GM23338 (cell line): Measurements from ENCODE around the gene DUSP6. TPM values are rescaled to one million over a fixed set of nuclear protein-coding genes. Genes with fewer than 3 reads are reported as not detected.

Experiments
- ATAC-seq: fragments of 200-7000 bp; cut with Tn5 transposase; 3 replicates; pipeline ENCODE4 v1.9.1; 2020
- DNase-seq: peaks from one replicate; pipeline ENCODE4 v3.0.0-alpha.2; 2015; ENCODE audit warnings: low spot score
- H2AFZ ChIP-seq: fragments of 200-600 bp; sonication (generic); 2 replicates; pipeline ENCODE4 v1.8.0; 2016; ENCODE audit warnings: antibody characterized with exemption, mild to moderate bottlenecking, moderate library complexity
- H3F3A ChIP-seq: fragments of 200-600 bp; sonication (generic); replicated peaks from 2 replicates; pipeline ENCODE4 v1.8.0; 2017; ENCODE audit warnings: antibody characterized with exemption, mixed run types, low read depth
- H3K27ac ChIP-seq: fragments of 200-600 bp; sonication (generic); 2 replicates; pipeline ENCODE4 v1.6.1; 2016; ENCODE audit warnings: low read depth
- H3K27me3 ChIP-seq: fragments of 200-600 bp; sonication (generic); 2 replicates; pipeline ENCODE4 v1.8.0; 2016; ENCODE audit warnings: mild to moderate bottlenecking, mixed run types, moderate library complexity; ENCODE audit not compliant: insufficient read depth
- H3K36me3 ChIP-seq: fragments of 200-600 bp; sonication (generic); 2 replicates; pipeline ENCODE4 v1.8.0; 2016; ENCODE audit warnings: mild to moderate bottlenecking; ENCODE audit not compliant: insufficient read depth
- H3K4me1 ChIP-seq: fragments of 200-600 bp; sonication (generic); 2 replicates; pipeline ENCODE4 v1.8.0; 2016; ENCODE audit warnings: mild to moderate bottlenecking, moderate library complexity; ENCODE audit not compliant: insufficient read depth
- H3K4me2 ChIP-seq: fragments of 200-600 bp; sonication (generic); 2 replicates; pipeline ENCODE4 v1.7.1; 2017; ENCODE audit warnings: mixed run types
- H3K4me3 ChIP-seq: fragments of 200-600 bp; sonication (generic); 2 replicates; pipeline ENCODE4 v1.6.1; 2016; ENCODE audit warnings: mixed run types
- H3K79me2 ChIP-seq: fragments of 200-600 bp; sonication (generic); replicated peaks from 2 replicates; pipeline ENCODE4 v1.8.0; 2017; ENCODE audit warnings: mild to moderate bottlenecking; ENCODE audit not compliant: insufficient read depth
- H3K9me2 ChIP-seq: fragments of 200-600 bp; sonication (generic); 2 replicates; pipeline ENCODE4 v1.8.0; 2017; ENCODE audit not compliant: insufficient read depth
- H4K20me1 ChIP-seq: fragments of 200-600 bp; sonication (generic); replicated peaks from 2 replicates; pipeline ENCODE4 v1.8.0; 2017; ENCODE audit warnings: mild to moderate bottlenecking; ENCODE audit not compliant: insufficient read depth
- H3K27ac Mint-ChIP-seq: 2 replicates; pipeline ENCODE4 v1.8.0; 2020; ENCODE audit warnings: inconsistent platforms, mild to moderate bottlenecking, moderate library complexity, mixed read lengths
- H3K27me3 Mint-ChIP-seq: 3 replicates; pipeline ENCODE4 v1.8.0; 2022; ENCODE audit warnings: low read depth, mild to moderate bottlenecking, moderate library complexity, mixed read lengths, inconsistent platforms; ENCODE audit not compliant: insufficient read depth, poor library complexity
- H3K36me3 Mint-ChIP-seq: 3 replicates; pipeline ENCODE4 v1.8.0; 2021; ENCODE audit warnings: low read depth, mild to moderate bottlenecking, inconsistent platforms, moderate library complexity, mixed read lengths
- H3K4me1 Mint-ChIP-seq: 3 replicates; pipeline ENCODE4 v1.8.0; 2020; ENCODE audit warnings: mild to moderate bottlenecking, inconsistent platforms, mixed read lengths
- H3K4me3 Mint-ChIP-seq: 3 replicates; pipeline ENCODE4 v1.8.0; 2021; ENCODE audit warnings: moderate library complexity, mild to moderate bottlenecking, inconsistent platforms, mixed read lengths
- H3K9me3 Mint-ChIP-seq: 3 replicates; pipeline ENCODE4 v1.8.0; 2020; ENCODE audit warnings: moderate library complexity, mild to moderate bottlenecking, inconsistent platforms, mixed read lengths
- CREB1 ChIP-seq: fragments of 250-450 bp; sonication (Bioruptor Pico); IDR thresholded peaks from 2 replicates; pipeline ENCODE4 v1.5.0; 2020; ENCODE audit warnings: low read depth, mild to moderate bottlenecking, moderate library complexity
- EZH2 ChIP-seq: fragments of 200-600 bp; sonication (generic); IDR thresholded peaks from one replicate; pipeline ENCODE4 v1.8.0; 2017; ENCODE audit warnings: antibody characterized with exemption, mild to moderate bottlenecking, low read depth; ENCODE audit not compliant: unreplicated experiment
- EZH2phosphoT487 ChIP-seq: fragments of 200-600 bp; sonication (generic); IDR thresholded peaks from one replicate; pipeline ENCODE4 v1.8.1; 2018; ENCODE audit warnings: antibody characterized with exemption; ENCODE audit not compliant: unreplicated experiment
- JUNB ChIP-seq: IDR thresholded peaks from one replicate; pipeline ENCODE4 v1.6.1; 2016; ENCODE audit warnings: antibody characterized with exemption; ENCODE audit not compliant: unreplicated experiment
- NANOG ChIP-seq: IDR thresholded peaks from 2 replicates; pipeline ENCODE4 v1.6.1; 2016; ENCODE audit warnings: antibody characterized with exemption, borderline replicate concordance
- POLR2AphosphoS5 ChIP-seq: IDR thresholded peaks from 2 replicates; pipeline ENCODE4 v1.6.1; 2016; ENCODE audit warnings: antibody characterized with exemption, low read depth
- STAT1 ChIP-seq: IDR thresholded peaks from one replicate; pipeline ENCODE4 v1.6.1; 2016; ENCODE audit warnings: antibody characterized with exemption; ENCODE audit not compliant: unreplicated experiment
- ZNF114 ChIP-seq: fragments of 250-450 bp; sonication (Bioruptor Pico); IDR thresholded peaks from 2 replicates; pipeline ENCODE4 v1.5.0; 2020; ENCODE audit warnings: mild to moderate bottlenecking, moderate library complexity
- ZNF331 ChIP-seq: fragments of 250-450 bp; sonication (Bioruptor Pico); IDR thresholded peaks from 2 replicates; pipeline ENCODE4 v1.5.0; 2020; ENCODE audit warnings: low read depth, mild to moderate bottlenecking, moderate library complexity
- polyA plus RNA-seq: library from polyadenylated mRNA; unstranded; fragments of >200 nt; fragmentation: Nextera tagmentation; extraction: Ambion mirVana; gene quantifications from 2 replicates; pipeline ENCODE4 v1.2.1, GENCODE V29; 2016
- total RNA-seq: library from RNA; depleted of rRNA; stranded (reverse); fragments of >200 nt; shearing (Covaris generic); gene quantifications from 2 replicates; pipeline ENCODE4 v1.2.3, GENCODE V29; 2014
- TF ChIP-seq, protein P1 (sequence below): fragments of 250-450 bp; sonication (Bioruptor Pico); IDR thresholded peaks from 2 replicates; pipeline ENCODE4 v1.5.0; 2020; ENCODE audit warnings: mild to moderate bottlenecking, moderate library complexity
- TF ChIP-seq, protein P2 (sequence below), 2 experiments: fragments of 200-600 bp in 1 of 2; sonication (generic) in 1 of 2; conservative IDR thresholded peaks; 2 replicates each; pipeline versions ENCODE4 v1.5.1 to v1.6.1; 2016 to 2017; ENCODE audit warnings: antibody characterized with exemption in 2 of 2, low read depth in 2 of 2, mild to moderate bottlenecking in 2 of 2, moderate library complexity in 1 of 2
- TF ChIP-seq, protein P3 (sequence below): IDR thresholded peaks from 2 replicates; pipeline ENCODE4 v1.6.1; 2016; ENCODE audit warnings: antibody characterized with exemption
- TF ChIP-seq, protein P4 (sequence below): IDR thresholded peaks from one replicate; pipeline ENCODE4 v1.6.1; 2018; ENCODE audit warnings: antibody characterized with exemption; ENCODE audit not compliant: unreplicated experiment

Gene DUSP6
- total and polyA plus RNA-seq, 2 experiments from 2014 or later: 117 to 191 TPM

DNA sequence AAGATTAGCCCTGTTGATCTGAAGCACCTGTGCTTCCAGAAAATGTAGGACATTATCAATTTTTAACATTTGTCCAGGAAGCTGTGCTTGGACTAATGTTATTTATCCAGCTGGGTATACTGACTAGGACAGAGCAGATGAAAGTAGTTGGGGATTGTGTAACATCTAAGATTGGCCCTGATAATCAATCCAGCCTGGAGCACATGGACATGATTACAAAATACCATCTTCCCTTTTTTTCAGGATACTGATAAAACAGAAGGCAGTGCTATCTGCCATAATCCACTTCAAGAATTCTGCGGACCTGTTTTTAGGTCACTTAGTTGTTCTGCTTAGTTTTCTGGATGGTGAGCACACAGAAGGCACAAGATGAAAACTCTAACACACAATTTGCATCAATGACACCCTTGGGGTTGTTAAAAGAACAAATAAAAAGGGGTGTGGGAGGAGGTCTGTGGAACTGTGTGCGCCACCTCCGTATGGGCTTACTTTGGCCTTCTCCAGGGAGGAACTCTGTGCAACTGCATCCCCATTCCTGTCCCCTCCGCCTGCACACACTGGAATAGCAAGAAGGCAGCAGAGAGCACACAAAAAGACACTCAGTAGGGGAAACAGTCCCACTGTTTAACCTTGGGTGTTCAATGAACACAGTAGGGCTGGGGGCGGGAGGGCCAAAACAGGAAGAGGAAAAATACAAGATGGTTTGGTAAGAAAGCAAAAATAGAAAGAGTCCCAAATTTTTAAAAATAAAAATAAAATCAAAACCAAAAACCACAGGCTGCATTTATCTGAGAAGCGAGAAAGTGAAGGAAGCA, 31.1 kb upstream of the DUSP6 start:
- H3K4me1 ChIP-seq: peaks cover 41% of the 10 kb centered on the region
- peaks cover 44% of the 10 kb centered on the region for H3K4me1 Mint-ChIP-seq
- ATAC-seq: peak; percentile 45
- no peaks in the 10 kb centered on the region; the same call in 1 of the 2 replicates for H3K27me3 ChIP-seq
- no peak for DNase-seq
- H3K27ac Mint-ChIP-seq: peak overlapping the region; percentile 88
- H2AFZ ChIP-seq: peak overlapping the region; percentile 0; the same call in 1 of the 2 replicates
- no peak overlapping the region for H3K4me3 ChIP-seq
- H3K4me3 Mint-ChIP-seq: peak overlapping the region; percentile 2; the same call in 1 of the 3 replicates
- no peaks in the 10 kb centered on the region for H3F3A ChIP-seq
- no peaks in the 10 kb centered on the region for H4K20me1 ChIP-seq
- TF ChIP-seq POLR2AphosphoS5 (no peak), CREB1 (CRISPR knock-in tag) (no peak), STAT1 (no peak), NANOG (no peak), JUNB (no peak), EZH2 (no peak), ZNF331 (CRISPR knock-in tag) (no peak), EZH2phosphoT487 (no peak), ZNF114 (no peak)
- TF ChIP-seq, protein P1, sequence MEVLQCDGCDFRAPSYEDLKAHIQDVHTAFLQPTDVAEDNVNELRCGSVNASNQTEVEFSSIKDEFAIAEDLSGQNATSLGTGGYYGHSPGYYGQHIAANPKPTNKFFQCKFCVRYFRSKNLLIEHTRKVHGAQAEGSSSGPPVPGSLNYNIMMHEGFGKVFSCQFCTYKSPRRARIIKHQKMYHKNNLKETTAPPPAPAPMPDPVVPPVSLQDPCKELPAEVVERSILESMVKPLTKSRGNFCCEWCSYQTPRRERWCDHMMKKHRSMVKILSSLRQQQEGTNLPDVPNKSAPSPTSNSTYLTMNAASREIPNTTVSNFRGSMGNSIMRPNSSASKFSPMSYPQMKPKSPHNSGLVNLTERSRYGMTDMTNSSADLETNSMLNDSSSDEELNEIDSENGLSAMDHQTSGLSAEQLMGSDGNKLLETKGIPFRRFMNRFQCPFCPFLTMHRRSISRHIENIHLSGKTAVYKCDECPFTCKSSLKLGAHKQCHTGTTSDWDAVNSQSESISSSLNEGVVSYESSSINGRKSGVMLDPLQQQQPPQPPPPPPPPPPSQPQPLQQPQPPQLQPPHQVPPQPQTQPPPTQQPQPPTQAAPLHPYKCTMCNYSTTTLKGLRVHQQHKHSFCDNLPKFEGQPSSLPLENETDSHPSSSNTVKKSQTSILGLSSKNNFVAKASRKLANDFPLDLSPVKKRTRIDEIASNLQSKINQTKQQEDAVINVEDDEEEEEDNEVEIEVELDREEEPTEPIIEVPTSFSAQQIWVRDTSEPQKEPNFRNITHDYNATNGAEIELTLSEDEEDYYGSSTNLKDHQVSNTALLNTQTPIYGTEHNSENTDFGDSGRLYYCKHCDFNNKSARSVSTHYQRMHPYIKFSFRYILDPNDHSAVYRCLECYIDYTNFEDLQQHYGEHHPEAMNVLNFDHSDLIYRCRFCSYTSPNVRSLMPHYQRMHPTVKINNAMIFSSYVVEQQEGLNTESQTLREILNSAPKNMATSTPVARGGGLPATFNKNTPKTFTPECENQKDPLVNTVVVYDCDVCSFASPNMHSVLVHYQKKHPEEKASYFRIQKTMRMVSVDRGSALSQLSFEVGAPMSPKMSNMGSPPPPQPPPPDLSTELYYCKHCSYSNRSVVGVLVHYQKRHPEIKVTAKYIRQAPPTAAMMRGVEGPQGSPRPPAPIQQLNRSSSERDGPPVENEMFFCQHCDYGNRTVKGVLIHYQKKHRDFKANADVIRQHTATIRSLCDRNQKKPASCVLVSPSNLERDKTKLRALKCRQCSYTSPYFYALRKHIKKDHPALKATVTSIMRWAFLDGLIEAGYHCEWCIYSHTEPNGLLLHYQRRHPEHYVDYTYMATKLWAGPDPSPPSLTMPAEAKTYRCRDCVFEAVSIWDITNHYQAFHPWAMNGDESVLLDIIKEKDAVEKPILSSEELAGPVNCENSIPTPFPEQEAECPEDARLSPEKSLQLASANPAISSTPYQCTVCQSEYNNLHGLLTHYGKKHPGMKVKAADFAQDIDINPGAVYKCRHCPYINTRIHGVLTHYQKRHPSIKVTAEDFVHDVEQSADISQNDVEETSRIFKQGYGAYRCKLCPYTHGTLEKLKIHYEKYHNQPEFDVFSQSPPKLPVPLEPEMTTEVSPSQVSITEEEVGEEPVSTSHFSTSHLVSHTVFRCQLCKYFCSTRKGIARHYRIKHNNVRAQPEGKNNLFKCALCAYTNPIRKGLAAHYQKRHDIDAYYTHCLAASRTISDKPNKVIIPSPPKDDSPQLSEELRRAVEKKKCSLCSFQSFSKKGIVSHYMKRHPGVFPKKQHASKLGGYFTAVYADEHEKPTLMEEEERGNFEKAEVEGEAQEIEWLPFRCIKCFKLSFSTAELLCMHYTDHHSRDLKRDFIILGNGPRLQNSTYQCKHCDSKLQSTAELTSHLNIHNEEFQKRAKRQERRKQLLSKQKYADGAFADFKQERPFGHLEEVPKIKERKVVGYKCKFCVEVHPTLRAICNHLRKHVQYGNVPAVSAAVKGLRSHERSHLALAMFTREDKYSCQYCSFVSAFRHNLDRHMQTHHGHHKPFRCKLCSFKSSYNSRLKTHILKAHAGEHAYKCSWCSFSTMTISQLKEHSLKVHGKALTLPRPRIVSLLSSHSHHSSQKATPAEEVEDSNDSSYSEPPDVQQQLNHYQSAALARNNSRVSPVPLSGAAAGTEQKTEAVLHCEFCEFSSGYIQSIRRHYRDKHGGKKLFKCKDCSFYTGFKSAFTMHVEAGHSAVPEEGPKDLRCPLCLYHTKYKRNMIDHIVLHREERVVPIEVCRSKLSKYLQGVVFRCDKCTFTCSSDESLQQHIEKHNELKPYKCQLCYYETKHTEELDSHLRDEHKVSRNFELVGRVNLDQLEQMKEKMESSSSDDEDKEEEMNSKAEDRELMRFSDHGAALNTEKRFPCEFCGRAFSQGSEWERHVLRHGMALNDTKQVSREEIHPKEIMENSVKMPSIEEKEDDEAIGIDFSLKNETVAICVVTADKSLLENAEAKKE (CRISPR knock-in tag): no peak
- TF ChIP-seq, protein P2, sequence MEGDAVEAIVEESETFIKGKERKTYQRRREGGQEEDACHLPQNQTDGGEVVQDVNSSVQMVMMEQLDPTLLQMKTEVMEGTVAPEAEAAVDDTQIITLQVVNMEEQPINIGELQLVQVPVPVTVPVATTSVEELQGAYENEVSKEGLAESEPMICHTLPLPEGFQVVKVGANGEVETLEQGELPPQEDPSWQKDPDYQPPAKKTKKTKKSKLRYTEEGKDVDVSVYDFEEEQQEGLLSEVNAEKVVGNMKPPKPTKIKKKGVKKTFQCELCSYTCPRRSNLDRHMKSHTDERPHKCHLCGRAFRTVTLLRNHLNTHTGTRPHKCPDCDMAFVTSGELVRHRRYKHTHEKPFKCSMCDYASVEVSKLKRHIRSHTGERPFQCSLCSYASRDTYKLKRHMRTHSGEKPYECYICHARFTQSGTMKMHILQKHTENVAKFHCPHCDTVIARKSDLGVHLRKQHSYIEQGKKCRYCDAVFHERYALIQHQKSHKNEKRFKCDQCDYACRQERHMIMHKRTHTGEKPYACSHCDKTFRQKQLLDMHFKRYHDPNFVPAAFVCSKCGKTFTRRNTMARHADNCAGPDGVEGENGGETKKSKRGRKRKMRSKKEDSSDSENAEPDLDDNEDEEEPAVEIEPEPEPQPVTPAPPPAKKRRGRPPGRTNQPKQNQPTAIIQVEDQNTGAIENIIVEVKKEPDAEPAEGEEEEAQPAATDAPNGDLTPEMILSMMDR (conservative IDR thresholded peaks at IDR 0.05; ENCODE audit: low read depth in 2 of 2): no peak
- TF ChIP-seq, protein P3, sequence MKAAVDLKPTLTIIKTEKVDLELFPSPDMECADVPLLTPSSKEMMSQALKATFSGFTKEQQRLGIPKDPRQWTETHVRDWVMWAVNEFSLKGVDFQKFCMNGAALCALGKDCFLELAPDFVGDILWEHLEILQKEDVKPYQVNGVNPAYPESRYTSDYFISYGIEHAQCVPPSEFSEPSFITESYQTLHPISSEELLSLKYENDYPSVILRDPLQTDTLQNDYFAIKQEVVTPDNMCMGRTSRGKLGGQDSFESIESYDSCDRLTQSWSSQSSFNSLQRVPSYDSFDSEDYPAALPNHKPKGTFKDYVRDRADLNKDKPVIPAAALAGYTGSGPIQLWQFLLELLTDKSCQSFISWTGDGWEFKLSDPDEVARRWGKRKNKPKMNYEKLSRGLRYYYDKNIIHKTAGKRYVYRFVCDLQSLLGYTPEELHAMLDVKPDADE: no peak
- TF ChIP-seq, protein P4, sequence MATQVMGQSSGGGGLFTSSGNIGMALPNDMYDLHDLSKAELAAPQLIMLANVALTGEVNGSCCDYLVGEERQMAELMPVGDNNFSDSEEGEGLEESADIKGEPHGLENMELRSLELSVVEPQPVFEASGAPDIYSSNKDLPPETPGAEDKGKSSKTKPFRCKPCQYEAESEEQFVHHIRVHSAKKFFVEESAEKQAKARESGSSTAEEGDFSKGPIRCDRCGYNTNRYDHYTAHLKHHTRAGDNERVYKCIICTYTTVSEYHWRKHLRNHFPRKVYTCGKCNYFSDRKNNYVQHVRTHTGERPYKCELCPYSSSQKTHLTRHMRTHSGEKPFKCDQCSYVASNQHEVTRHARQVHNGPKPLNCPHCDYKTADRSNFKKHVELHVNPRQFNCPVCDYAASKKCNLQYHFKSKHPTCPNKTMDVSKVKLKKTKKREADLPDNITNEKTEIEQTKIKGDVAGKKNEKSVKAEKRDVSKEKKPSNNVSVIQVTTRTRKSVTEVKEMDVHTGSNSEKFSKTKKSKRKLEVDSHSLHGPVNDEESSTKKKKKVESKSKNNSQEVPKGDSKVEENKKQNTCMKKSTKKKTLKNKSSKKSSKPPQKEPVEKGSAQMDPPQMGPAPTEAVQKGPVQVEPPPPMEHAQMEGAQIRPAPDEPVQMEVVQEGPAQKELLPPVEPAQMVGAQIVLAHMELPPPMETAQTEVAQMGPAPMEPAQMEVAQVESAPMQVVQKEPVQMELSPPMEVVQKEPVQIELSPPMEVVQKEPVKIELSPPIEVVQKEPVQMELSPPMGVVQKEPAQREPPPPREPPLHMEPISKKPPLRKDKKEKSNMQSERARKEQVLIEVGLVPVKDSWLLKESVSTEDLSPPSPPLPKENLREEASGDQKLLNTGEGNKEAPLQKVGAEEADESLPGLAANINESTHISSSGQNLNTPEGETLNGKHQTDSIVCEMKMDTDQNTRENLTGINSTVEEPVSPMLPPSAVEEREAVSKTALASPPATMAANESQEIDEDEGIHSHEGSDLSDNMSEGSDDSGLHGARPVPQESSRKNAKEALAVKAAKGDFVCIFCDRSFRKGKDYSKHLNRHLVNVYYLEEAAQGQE: no peak
- no peaks in the 10 kb centered on the region for H3K9me2 ChIP-seq
- no peaks in the 10 kb centered on the region for H3K9me3 Mint-ChIP-seq
- H3K36me3 ChIP-seq: no peaks in the 10 kb centered on the region
- no peaks in the 10 kb centered on the region for H3K27me3 Mint-ChIP-seq
- H3K79me2 ChIP-seq: no peaks in the 10 kb centered on the region
- no peaks in the 10 kb centered on the region for H3K36me3 Mint-ChIP-seq
- peak overlapping the region; percentile 18; the same call in 1 of the 2 replicates for H3K27ac ChIP-seq
- H3K4me2 ChIP-seq: 0 out of 2 replicates have a peak overlapping the region, but pooled peaks have one; percentile 2
